ENCODE data around the gene TYRO3. TPM values are rescaled to one million over a fixed set of nuclear protein-coding genes. Genes with fewer than 3 reads are reported as not detected.

TYRO3 gene
- total RNA-seq, 3 donors from 2014 or later, result 2.2 to 2.9 (median 2.3) TPM

DNA sequence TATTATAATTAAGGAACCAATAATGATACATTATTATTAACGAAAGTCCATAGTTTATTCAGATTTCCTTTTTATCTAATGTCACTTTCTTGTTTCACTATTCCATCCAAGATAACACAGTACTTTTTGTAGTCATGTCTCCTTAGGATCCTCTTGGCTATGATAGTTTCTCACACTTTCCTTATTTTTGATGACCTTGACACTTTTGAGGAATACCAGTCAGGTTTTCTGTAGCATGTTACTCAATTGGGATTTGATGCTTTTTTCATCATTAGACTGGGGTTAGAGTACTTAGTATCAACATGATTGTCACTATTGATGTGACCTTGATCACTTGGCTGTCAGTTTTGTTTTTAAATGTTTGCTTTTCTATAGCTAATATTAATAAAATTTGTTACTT is 68.2 kb downstream of the TYRO3 start:
- no peak for DNase-seq
- H3K4me3 Mint-ChIP-seq, result no peak overlapping the region
- no peak for ATAC-seq
- no peaks in the 10 kb centered on the region for H3K27me3 Mint-ChIP-seq (ENCODE audit: low read depth)
- no peaks in the 10 kb centered on the region for H3K4me1 Mint-ChIP-seq (ENCODE audit: low read depth)
- H3K36me3 Mint-ChIP-seq (ENCODE audit: insufficient read depth), result no peaks in the 10 kb centered on the region
- H3K9me3 Mint-ChIP-seq, result no peaks in the 10 kb centered on the region

- peaks cover 2% of the 10 kb centered on the region for H3K4me1 Mint-ChIP-seq (ENCODE audit: low read depth)
- H3K9me3 Mint-ChIP-seq, result no peaks in the 10 kb centered on the region
- ATAC-seq, result no peak
These were observed 70.5 kb downstream of the TYRO3 start for GRCh38 chr15:41629463-41629862.

GRCh38 chr15:41629883-41630282 is 70.9 kb downstream of the TYRO3 start:
- Mint-ChIP-seq H3K4me1 (ENCODE audit: low read depth) (peaks cover 2% of the 10 kb centered on the region), H3K36me3 (ENCODE audit: insufficient read depth) (no peaks in the 10 kb centered on the region), H3K27me3 (ENCODE audit: low read depth) (no peaks in the 10 kb centered on the region), H3K4me3 (no peak overlapping the region), H3K9me3 (no peaks in the 10 kb centered on the region)
- DNase-seq, result no peak
- ATAC-seq, result no peak

More at GRCh38 chr15:41629463-41629862, 70.5 kb downstream of the TYRO3 start:
- H3K27me3 Mint-ChIP-seq (ENCODE audit: low read depth), result no peaks in the 10 kb centered on the region
- H3K4me3 Mint-ChIP-seq, result no peak overlapping the region
- DNase-seq, result no peak
- H3K36me3 Mint-ChIP-seq (ENCODE audit: insufficient read depth), result no peaks in the 10 kb centered on the region

- no peaks in the 10 kb centered on the region for H3K27me3 Mint-ChIP-seq (ENCODE audit: low read depth)
- H3K4me3 Mint-ChIP-seq, result no peak overlapping the region
- H3K4me1 Mint-ChIP-seq (ENCODE audit: low read depth), result peaks cover 2% of the 10 kb centered on the region
- ATAC-seq (no peak), DNase-seq (no peak)
- no peaks in the 10 kb centered on the region for H3K9me3 Mint-ChIP-seq
- no peaks in the 10 kb centered on the region for H3K36me3 Mint-ChIP-seq (ENCODE audit: insufficient read depth)
These were observed 71.7 kb downstream of the TYRO3 start for GRCh38 chr15:41630616-41631217.

DNA sequence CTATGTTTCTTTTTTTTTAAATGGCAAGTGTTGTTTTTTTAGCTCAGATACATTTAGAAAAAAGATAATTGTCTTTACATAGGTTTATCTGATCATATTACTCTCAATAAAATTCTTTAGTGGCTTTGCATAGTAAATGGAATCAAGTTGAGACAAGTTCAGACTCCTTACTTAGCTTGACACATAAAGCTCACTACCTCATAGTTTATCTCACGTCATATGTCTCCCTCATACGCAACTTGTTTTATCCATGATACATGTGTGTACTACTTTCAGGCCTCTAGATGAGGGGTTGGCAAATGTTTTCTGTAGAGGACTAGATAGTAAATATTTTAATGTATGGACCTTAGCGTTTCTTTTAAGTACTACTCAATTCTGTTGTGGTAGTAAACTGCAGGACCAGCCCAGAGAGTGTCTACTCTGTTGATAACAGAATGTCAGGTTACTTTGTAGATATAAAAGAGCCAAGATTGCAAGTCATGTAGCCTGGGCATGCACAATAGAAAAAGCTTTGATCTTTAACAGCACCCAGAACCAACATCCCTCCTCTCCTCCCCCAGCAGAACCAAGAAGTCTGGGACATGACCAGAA is 73.0 kb downstream of the TYRO3 start:
- ATAC-seq (no peak), DNase-seq (no peak)
- no peaks in the 10 kb centered on the region for H3K36me3 Mint-ChIP-seq (ENCODE audit: insufficient read depth)
- peaks cover 2% of the 10 kb centered on the region for H3K4me1 Mint-ChIP-seq (ENCODE audit: low read depth)
- no peak overlapping the region for H3K4me3 Mint-ChIP-seq
- H3K9me3 Mint-ChIP-seq, result no peaks in the 10 kb centered on the region
- H3K27me3 Mint-ChIP-seq (ENCODE audit: low read depth), result no peaks in the 10 kb centered on the region

Other genes with a start within 250 kb of the TYRO3 start
- 10 to 100 TPM in 1 of 3 donors, 1 to 10 TPM in 2; 8.5 to 10.2 (median 9.5) TPM for gene OIP5, start 226.6 kb upstream of the TYRO3 start, total RNA-seq
- gene NUSAP1, start 226.3 kb upstream of the TYRO3 start, total RNA-seq, result 10 to 100 TPM; 10.1 to 19.0 (median 18.5) TPM
- gene NDUFAF1, start 156.7 kb upstream of the TYRO3 start, total RNA-seq, result 10 to 100 TPM; 28.6 to 31.4 (median 29.3) TPM
- gene RTF1, start 142.1 kb upstream of the TYRO3 start, total RNA-seq, result 10 to 100 TPM; 28.6 to 38.3 (median 32.6) TPM
- gene ITPKA, start 65.3 kb upstream of the TYRO3 start, total RNA-seq, result under 1 TPM; 0.20 to 0.47 (median 0.27) TPM
- under 1 TPM; 0.11 to 0.24 (median 0.23) TPM for gene LTK, start 45.4 kb upstream of the TYRO3 start, total RNA-seq
- 10 to 100 TPM; 63.6 to 70.4 (median 66.2) TPM for gene RPAP1, start 15.0 kb upstream of the TYRO3 start, total RNA-seq
- gene MGA, start 101.2 kb downstream of the TYRO3 start, total RNA-seq, result 10 to 100 TPM; 27.9 to 37.3 (median 31.6) TPM
- 10 to 100 TPM; 21.9 to 23.3 (median 22.5) TPM for gene MAPKBP1, start 215.3 kb downstream of the TYRO3 start, total RNA-seq

All from activated T-cell treated with anti-CD3 and anti-CD28 coated beads, Interleukin-2, amount 50 U/mL, for 4 hours (primary cell).